WTC11 (cell line): ENCODE data around the gene PPP1R14C. TPM values are rescaled to one million over a fixed set of nuclear protein-coding genes. Genes with fewer than 3 reads are reported as not detected.

Experiments used
- ATAC-seq: fragments of 200-7000 bp; cut with Tn5 transposase; 2 replicates; pipeline ENCODE4 v1.10.0; 2021; ENCODE audit warnings: mild to moderate bottlenecking, moderate library complexity
- CTCF ChIA-PET: fragments of 300-600 bp; sonication (Branson Sonifier 250); formaldehyde crosslinking; loops from one replicate; lab custom pipeline; 2021; ENCODE audit warnings: antibody characterized with exemption; lab: Charles Lee
- POLR2A ChIA-PET: fragments of 350-600 bp; sonication (Branson Sonifier 250); formaldehyde crosslinking; loops from one replicate; lab custom pipeline; 2021; ENCODE audit warnings: antibody characterized with exemption; lab: Charles Lee
- DNase-seq: peaks from one replicate; pipeline ENCODE4 v3.0.0; 2021; ENCODE audit warnings: low spot score
- H3K27ac Mint-ChIP-seq: 2 replicates; pipeline ENCODE4 v1.8.0; 2021; ENCODE audit warnings: mixed read lengths
- H3K27me3 Mint-ChIP-seq: 2 replicates; pipeline ENCODE4 v1.8.0; 2021; ENCODE audit warnings: low read depth, mild to moderate bottlenecking, moderate library complexity, mixed read lengths
- H3K36me3 Mint-ChIP-seq: 2 replicates; pipeline ENCODE4 v1.8.0; 2021; ENCODE audit warnings: mixed read lengths
- H3K4me1 Mint-ChIP-seq: 2 replicates; pipeline ENCODE4 v1.8.0; 2022; ENCODE audit warnings: mixed read lengths
- H3K4me3 Mint-ChIP-seq: 2 replicates; pipeline ENCODE4 v1.8.0; 2021; ENCODE audit warnings: mild to moderate bottlenecking, moderate library complexity, mixed read lengths
- H3K9me3 Mint-ChIP-seq: 2 replicates; pipeline ENCODE4 v1.8.0; 2021; ENCODE audit warnings: mixed read lengths
- ATF6 ChIP-seq: sonication (generic); formaldehyde crosslinking; IDR thresholded peaks from 2 replicates; pipeline ENCODE4 v1.8.1; 2023; ENCODE audit warnings: mild to moderate bottlenecking, missing genetic modification reagents
- CREM ChIP-seq: sonication (generic); formaldehyde crosslinking; IDR thresholded peaks from 2 replicates; pipeline ENCODE4 v1.8.1; 2022; ENCODE audit warnings: mild to moderate bottlenecking, missing genetic modification reagents, moderate library complexity
- ELF4 ChIP-seq: sonication (generic); formaldehyde crosslinking; IDR thresholded peaks from 2 replicates; pipeline ENCODE4 v1.8.1; 2022; ENCODE audit warnings: low read depth, mild to moderate bottlenecking, moderate library complexity, missing genetic modification reagents
- ETV6 ChIP-seq: sonication (generic); formaldehyde crosslinking; IDR thresholded peaks from 2 replicates; pipeline ENCODE4 v1.8.1; 2022; ENCODE audit warnings: mild to moderate bottlenecking, missing genetic modification reagents
- FOXJ3 ChIP-seq: sonication (generic); formaldehyde crosslinking; IDR thresholded peaks from 2 replicates; pipeline ENCODE4 v1.9.0; 2021; ENCODE audit warnings: missing genetic modification reagents, mild to moderate bottlenecking, borderline replicate concordance
- FOXP1 ChIP-seq: sonication (generic); formaldehyde crosslinking; IDR thresholded peaks from 2 replicates; pipeline ENCODE4 v1.8.0; 2022; ENCODE audit warnings: missing genetic modification reagents, mild to moderate bottlenecking, moderate library complexity, borderline replicate concordance
- GRHL2 ChIP-seq: fragments of 250-450 bp; sonication (Bioruptor Pico); IDR thresholded peaks from 2 replicates; pipeline ENCODE4 v1.8.0; 2022; ENCODE audit warnings: mild to moderate bottlenecking, moderate library complexity; ENCODE audit not compliant: insufficient replicate concordance, severe bottlenecking
- JAZF1 ChIP-seq: fragments of 250-450 bp; sonication (Bioruptor Pico); IDR thresholded peaks from 2 replicates; pipeline ENCODE4 v1.9.0; 2021; ENCODE audit warnings: moderate library complexity, mild to moderate bottlenecking, inconsistent platforms
- KAT7 ChIP-seq: sonication (generic); formaldehyde crosslinking; IDR thresholded peaks from 2 replicates; pipeline ENCODE4 v1.8.1; 2023; ENCODE audit warnings: missing genetic modification reagents, mild to moderate bottlenecking, borderline replicate concordance
- NR2C2 ChIP-seq: sonication (generic); formaldehyde crosslinking; IDR thresholded peaks from 2 replicates; pipeline ENCODE4 v1.8.0; 2022; ENCODE audit warnings: mild to moderate bottlenecking, missing genetic modification reagents
- TEAD1 ChIP-seq: sonication (generic); formaldehyde crosslinking; IDR thresholded peaks from 2 replicates; pipeline ENCODE4 v1.8.0; 2022; ENCODE audit warnings: mild to moderate bottlenecking, missing genetic modification reagents
- ZBTB21 ChIP-seq: sonication (generic); formaldehyde crosslinking; IDR thresholded peaks from 2 replicates; pipeline ENCODE4 v1.8.1; 2023; ENCODE audit warnings: mild to moderate bottlenecking, missing genetic modification reagents, borderline replicate concordance
- ZNF263 ChIP-seq: sonication (generic); formaldehyde crosslinking; IDR thresholded peaks from 2 replicates; pipeline ENCODE4 v1.8.1; 2022; ENCODE audit warnings: low read depth, mild to moderate bottlenecking, moderate library complexity, missing genetic modification reagents
- ZNF317 ChIP-seq: sonication (generic); formaldehyde crosslinking; IDR thresholded peaks from 2 replicates; pipeline ENCODE4 v1.8.1; 2023; ENCODE audit warnings: low read depth, mild to moderate bottlenecking, moderate library complexity, missing genetic modification reagents, borderline replicate concordance
- ZNF396 ChIP-seq: fragments of 250-450 bp; sonication (Bioruptor Pico); IDR thresholded peaks from 2 replicates; pipeline ENCODE4 v1.8.0; 2021; ENCODE audit warnings: mild to moderate bottlenecking, moderate library complexity, borderline replicate concordance
- ZNF416 ChIP-seq: fragments of 250-450 bp; sonication (Bioruptor Pico); IDR thresholded peaks from 2 replicates; pipeline ENCODE4 v1.9.0; 2021; ENCODE audit warnings: mild to moderate bottlenecking, inconsistent platforms
- ZNF512 ChIP-seq: sonication (generic); formaldehyde crosslinking; IDR thresholded peaks from 2 replicates; pipeline ENCODE4 v1.8.1; 2022; ENCODE audit warnings: missing genetic modification reagents, borderline replicate concordance
- ZNF671 ChIP-seq: fragments of 250-450 bp; sonication (Bioruptor Pico); IDR thresholded peaks from 2 replicates; pipeline ENCODE4 v1.8.0; 2021; ENCODE audit warnings: mild to moderate bottlenecking
- total RNA-seq: library from RNA; stranded (reverse); gene quantifications from 3 replicates; pipeline ENCODE4 v1.2.3, GENCODE V29; 2021
- TF ChIP-seq, protein P1 (sequence below): fragments of 250-450 bp; sonication (Bioruptor Pico); IDR thresholded peaks from 2 replicates; pipeline ENCODE4 v1.8.0; 2021; ENCODE audit warnings: mild to moderate bottlenecking
- TF ChIP-seq, protein P2 (sequence below): fragments of 250-450 bp; sonication (Bioruptor Pico); IDR thresholded peaks from 2 replicates; pipeline ENCODE4 v1.9.0; 2021; ENCODE audit warnings: mild to moderate bottlenecking
- TF ChIP-seq, protein P3 (sequence below): sonication (generic); formaldehyde crosslinking; IDR thresholded peaks from 2 replicates; pipeline ENCODE4 v1.8.1; 2023; ENCODE audit warnings: mild to moderate bottlenecking, missing genetic modification reagents, borderline replicate concordance
- TF ChIP-seq, protein P4 (sequence below): sonication (generic); formaldehyde crosslinking; conservative IDR thresholded peaks from 2 replicates; pipeline ENCODE4 v1.8.1; 2023; ENCODE audit warnings: mild to moderate bottlenecking, low read depth, missing genetic modification reagents, moderate library complexity

PPP1R14C gene
- total RNA-seq, 1 experiment from 2014 or later: 1.1 TPM

GRCh38 chr6:150296890-150297289 lies 154.0 kb downstream of the PPP1R14C start (continued):
- no peak for TF ChIP-seq ZBTB21

GRCh38 chr6:150297327-150298029 lies 154.6 kb downstream of the PPP1R14C start:
- peaks cover 19% of the 10 kb centered on the region for H3K36me3 Mint-ChIP-seq
- DNase-seq (no peak), ATAC-seq (no peak)
- H3K9me3 Mint-ChIP-seq: peaks cover 27% of the 10 kb centered on the region
- TF ChIP-seq ZNF317 (CRISPR knock-in tag): no peak
- TF ChIP-seq, protein P1, sequence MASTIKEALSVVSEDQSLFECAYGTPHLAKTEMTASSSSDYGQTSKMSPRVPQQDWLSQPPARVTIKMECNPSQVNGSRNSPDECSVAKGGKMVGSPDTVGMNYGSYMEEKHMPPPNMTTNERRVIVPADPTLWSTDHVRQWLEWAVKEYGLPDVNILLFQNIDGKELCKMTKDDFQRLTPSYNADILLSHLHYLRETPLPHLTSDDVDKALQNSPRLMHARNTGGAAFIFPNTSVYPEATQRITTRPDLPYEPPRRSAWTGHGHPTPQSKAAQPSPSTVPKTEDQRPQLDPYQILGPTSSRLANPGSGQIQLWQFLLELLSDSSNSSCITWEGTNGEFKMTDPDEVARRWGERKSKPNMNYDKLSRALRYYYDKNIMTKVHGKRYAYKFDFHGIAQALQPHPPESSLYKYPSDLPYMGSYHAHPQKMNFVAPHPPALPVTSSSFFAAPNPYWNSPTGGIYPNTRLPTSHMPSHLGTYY (CRISPR knock-in tag): no peak
- no peak for TF ChIP-seq GRHL2 (CRISPR knock-in tag)
- TF ChIP-seq ELF4 (CRISPR knock-in tag): no peak
- TF ChIP-seq, protein P2, sequence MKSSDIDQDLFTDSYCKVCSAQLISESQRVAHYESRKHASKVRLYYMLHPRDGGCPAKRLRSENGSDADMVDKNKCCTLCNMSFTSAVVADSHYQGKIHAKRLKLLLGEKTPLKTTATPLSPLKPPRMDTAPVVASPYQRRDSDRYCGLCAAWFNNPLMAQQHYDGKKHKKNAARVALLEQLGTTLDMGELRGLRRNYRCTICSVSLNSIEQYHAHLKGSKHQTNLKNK (CRISPR knock-in tag): no peak
- TF ChIP-seq JAZF1 (CRISPR knock-in tag): no peak
- no peak for TF ChIP-seq NR2C2 (CRISPR knock-in tag)
- TF ChIP-seq CREM (CRISPR knock-in tag): no peak
- no peak for TF ChIP-seq ETV6
- TF ChIP-seq ZNF416 (CRISPR knock-in tag): no peak
- no peak overlapping the region for H3K4me3 Mint-ChIP-seq
- H3K27ac Mint-ChIP-seq: no peak overlapping the region
- ChIA-PET CTCF (no interaction called here), POLR2A (no interaction called here)
- no peaks in the 10 kb centered on the region for H3K4me1 Mint-ChIP-seq
- no peaks in the 10 kb centered on the region; the same call in 1 of the 2 replicates for H3K27me3 Mint-ChIP-seq

GRCh38 chr6:150298030-150298380 lies 155.2 kb downstream of the PPP1R14C start:
- no peaks in the 10 kb centered on the region for H3K4me1 Mint-ChIP-seq
- H3K27ac Mint-ChIP-seq: no peak overlapping the region
- peaks cover 27% of the 10 kb centered on the region for H3K9me3 Mint-ChIP-seq
- no peaks in the 10 kb centered on the region; the same call in 1 of the 2 replicates for H3K27me3 Mint-ChIP-seq
- ChIA-PET POLR2A (no interaction called here), CTCF (no interaction called here)
- peaks cover 19% of the 10 kb centered on the region for H3K36me3 Mint-ChIP-seq
- no peak overlapping the region for H3K4me3 Mint-ChIP-seq
- ATAC-seq (no peak), DNase-seq (no peak)
- TF ChIP-seq FOXJ3 (CRISPR knock-in tag): no peak
- TF ChIP-seq ZNF671 (CRISPR knock-in tag): no peak
- no peak for TF ChIP-seq TEAD1 (CRISPR knock-in tag)
- no peak for TF ChIP-seq KAT7 (CRISPR knock-in tag)
- TF ChIP-seq ZNF263 (CRISPR knock-in tag): no peak
- no peak for TF ChIP-seq ZNF512 (CRISPR knock-in tag)
- TF ChIP-seq FOXP1 (CRISPR knock-in tag): no peak
- TF ChIP-seq, protein P3, sequence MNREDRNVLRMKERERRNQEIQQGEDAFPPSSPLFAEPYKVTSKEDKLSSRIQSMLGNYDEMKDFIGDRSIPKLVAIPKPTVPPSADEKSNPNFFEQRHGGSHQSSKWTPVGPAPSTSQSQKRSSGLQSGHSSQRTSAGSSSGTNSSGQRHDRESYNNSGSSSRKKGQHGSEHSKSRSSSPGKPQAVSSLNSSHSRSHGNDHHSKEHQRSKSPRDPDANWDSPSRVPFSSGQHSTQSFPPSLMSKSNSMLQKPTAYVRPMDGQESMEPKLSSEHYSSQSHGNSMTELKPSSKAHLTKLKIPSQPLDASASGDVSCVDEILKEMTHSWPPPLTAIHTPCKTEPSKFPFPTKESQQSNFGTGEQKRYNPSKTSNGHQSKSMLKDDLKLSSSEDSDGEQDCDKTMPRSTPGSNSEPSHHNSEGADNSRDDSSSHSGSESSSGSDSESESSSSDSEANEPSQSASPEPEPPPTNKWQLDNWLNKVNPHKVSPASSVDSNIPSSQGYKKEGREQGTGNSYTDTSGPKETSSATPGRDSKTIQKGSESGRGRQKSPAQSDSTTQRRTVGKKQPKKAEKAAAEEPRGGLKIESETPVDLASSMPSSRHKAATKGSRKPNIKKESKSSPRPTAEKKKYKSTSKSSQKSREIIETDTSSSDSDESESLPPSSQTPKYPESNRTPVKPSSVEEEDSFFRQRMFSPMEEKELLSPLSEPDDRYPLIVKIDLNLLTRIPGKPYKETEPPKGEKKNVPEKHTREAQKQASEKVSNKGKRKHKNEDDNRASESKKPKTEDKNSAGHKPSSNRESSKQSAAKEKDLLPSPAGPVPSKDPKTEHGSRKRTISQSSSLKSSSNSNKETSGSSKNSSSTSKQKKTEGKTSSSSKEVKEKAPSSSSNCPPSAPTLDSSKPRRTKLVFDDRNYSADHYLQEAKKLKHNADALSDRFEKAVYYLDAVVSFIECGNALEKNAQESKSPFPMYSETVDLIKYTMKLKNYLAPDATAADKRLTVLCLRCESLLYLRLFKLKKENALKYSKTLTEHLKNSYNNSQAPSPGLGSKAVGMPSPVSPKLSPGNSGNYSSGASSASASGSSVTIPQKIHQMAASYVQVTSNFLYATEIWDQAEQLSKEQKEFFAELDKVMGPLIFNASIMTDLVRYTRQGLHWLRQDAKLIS (CRISPR knock-in tag): no peak
- TF ChIP-seq, protein P4, sequence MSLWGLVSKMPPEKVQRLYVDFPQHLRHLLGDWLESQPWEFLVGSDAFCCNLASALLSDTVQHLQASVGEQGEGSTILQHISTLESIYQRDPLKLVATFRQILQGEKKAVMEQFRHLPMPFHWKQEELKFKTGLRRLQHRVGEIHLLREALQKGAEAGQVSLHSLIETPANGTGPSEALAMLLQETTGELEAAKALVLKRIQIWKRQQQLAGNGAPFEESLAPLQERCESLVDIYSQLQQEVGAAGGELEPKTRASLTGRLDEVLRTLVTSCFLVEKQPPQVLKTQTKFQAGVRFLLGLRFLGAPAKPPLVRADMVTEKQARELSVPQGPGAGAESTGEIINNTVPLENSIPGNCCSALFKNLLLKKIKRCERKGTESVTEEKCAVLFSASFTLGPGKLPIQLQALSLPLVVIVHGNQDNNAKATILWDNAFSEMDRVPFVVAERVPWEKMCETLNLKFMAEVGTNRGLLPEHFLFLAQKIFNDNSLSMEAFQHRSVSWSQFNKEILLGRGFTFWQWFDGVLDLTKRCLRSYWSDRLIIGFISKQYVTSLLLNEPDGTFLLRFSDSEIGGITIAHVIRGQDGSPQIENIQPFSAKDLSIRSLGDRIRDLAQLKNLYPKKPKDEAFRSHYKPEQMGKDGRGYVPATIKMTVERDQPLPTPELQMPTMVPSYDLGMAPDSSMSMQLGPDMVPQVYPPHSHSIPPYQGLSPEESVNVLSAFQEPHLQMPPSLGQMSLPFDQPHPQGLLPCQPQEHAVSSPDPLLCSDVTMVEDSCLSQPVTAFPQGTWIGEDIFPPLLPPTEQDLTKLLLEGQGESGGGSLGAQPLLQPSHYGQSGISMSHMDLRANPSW (CRISPR knock-in tag): no peak
- TF ChIP-seq ZNF396 (CRISPR knock-in tag): no peak
- no peak for TF ChIP-seq ATF6 (CRISPR knock-in tag)
- TF ChIP-seq ZNF317 (CRISPR knock-in tag): no peak
